ENCODE results near the gene AGAP3. TPM values are rescaled to one million over a fixed set of nuclear protein-coding genes. Genes with fewer than 3 reads are reported as not detected.

The AGAP3 gene
- polyA plus RNA-seq, 1 of the 3 experiments (the other 2 are of a cell fraction): 126 TPM

- no peak overlapping the region for H2AFZ ChIP-seq (ENCODE audit: low read depth)
- H4K20me1 ChIP-seq (ENCODE audit: insufficient read depth): no peaks in the 10 kb centered on the region
- peaks cover 25% of the 10 kb centered on the region for H3F3A ChIP-seq (replicated peaks; ENCODE audit: insufficient read depth)
- no peak overlapping the region for H3K9ac ChIP-seq
- H3K4me2 ChIP-seq: no peak overlapping the region
- no peak for TF ChIP-seq EZH2phosphoT487 (IDR thresholded peaks at IDR 0.05; ENCODE audit: borderline replicate concordance, low read depth)
- ChIA-PET CTCF (interaction anchor here (1.5 to 3.7 kb wide), 2 partner anchors 15 to 25 kb away, joined by 3 to 21 read pairs; partner anchors contain the start of gene ABCB8), POLR2A (no interaction called here)
- no peak overlapping the region for H3K4me3 ChIP-seq (ENCODE audit: low read depth in 2 of 2, low read length in 1 of 2)
- 98% methylated on average over 11 of the region's 20 CpGs for WGBS (ENCODE audit: low lambda C conversion rate)
- H3K9me3 ChIP-seq: no peaks in the 10 kb centered on the region
- no peak overlapping the region for H3K27ac ChIP-seq (ENCODE audit: low read depth in 2 of 2, low read length in 1 of 2)
- H3K27me3 ChIP-seq (ENCODE audit: insufficient read depth): no peaks in the 10 kb centered on the region
- H3K9me2 ChIP-seq: no peaks in the 10 kb centered on the region
- peaks cover 4 to 20% of the 10 kb centered on the region in 2 experiments for H3K36me3 ChIP-seq (replicated peaks in 1 of 2; ENCODE audit: control insufficient read depth in 1 of 2, insufficient read depth in 2 of 2, low read length in 1 of 2)
- no peak for DNase-seq
- H3K79me2 ChIP-seq (ENCODE audit: insufficient read depth): no peaks in the 10 kb centered on the region
- peaks cover 29 to 56% of the 10 kb centered on the region in 2 experiments for H3K4me1 ChIP-seq (ENCODE audit: control insufficient read depth in 1 of 2, insufficient read depth in 2 of 2, low read depth in 1 of 2, low read length in 1 of 2)
These were observed 42.3 kb upstream of the AGAP3 start for GRCh38 chr7:151043959-151044358.

DNA sequence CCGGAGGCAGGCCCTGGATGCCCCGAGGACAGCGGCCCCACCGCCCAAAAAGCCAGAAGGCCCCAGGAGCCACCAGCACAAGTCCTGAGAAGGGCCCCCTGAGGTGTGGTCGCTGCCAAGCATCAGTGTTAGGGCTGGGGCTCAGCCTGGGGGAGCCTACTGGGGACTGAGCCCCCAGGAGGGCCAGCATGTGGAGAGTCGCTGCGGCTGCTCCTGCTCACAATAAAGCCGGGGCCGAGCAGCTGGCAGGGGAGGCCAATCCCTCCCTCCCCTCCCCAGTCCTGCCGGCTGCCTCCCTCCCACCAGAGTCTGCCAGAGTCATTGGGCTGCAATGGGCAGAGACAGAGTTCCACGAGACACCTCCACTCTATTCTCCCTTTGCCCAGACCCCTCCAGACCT, 41.0 kb upstream of the AGAP3 start:
- Histone ChIP-seq H3K4me2 (no peak overlapping the region), H3K4me3 (ENCODE audit: low read depth in 2 of 2, low read length in 1 of 2) (no peak overlapping the region), H3K27me3 (ENCODE audit: insufficient read depth) (no peaks in the 10 kb centered on the region), H3K27ac (ENCODE audit: low read depth in 2 of 2, low read length in 1 of 2) (peak overlapping the region in 1 of 2 experiments; percentile 78; a peak in 1 of 4 replicates), H3K9ac (no peak overlapping the region), H3F3A (replicated peaks; ENCODE audit: insufficient read depth) (peaks cover 14% of the 10 kb centered on the region), H3K9me3 (no peaks in the 10 kb centered on the region), H3K36me3 (replicated peaks in 1 of 2; ENCODE audit: control insufficient read depth in 1 of 2, insufficient read depth in 2 of 2, low read length in 1 of 2) (peaks cover 4 to 20% of the 10 kb centered on the region in 2 experiments), H4K20me1 (ENCODE audit: insufficient read depth) (no peaks in the 10 kb centered on the region), H3K4me1 (ENCODE audit: control insufficient read depth in 1 of 2, insufficient read depth in 2 of 2, low read depth in 1 of 2, low read length in 1 of 2) (peaks cover 16 to 43% of the 10 kb centered on the region in 2 experiments), H2AFZ (ENCODE audit: low read depth) (no peak overlapping the region), H3K79me2 (ENCODE audit: insufficient read depth) (no peaks in the 10 kb centered on the region), H3K9me2 (no peaks in the 10 kb centered on the region)
- TF ChIP-seq CHD2 (IDR thresholded peaks at IDR 0.05; ENCODE audit: low read length, partially characterized antibody) (no peak), MEF2A (IDR thresholded peaks at IDR 0.05; ENCODE audit: borderline replicate concordance, low read depth) (no peak), TAF1 (IDR thresholded peaks at IDR 0.05; ENCODE audit: borderline replicate concordance, low read depth, low read length) (no peak), YY1 (IDR thresholded peaks at IDR 0.05; ENCODE audit: low read depth) (no peak), MXI1 (IDR thresholded peaks at IDR 0.05; ENCODE audit: low read depth, low read length) (no peak), GABPA (IDR thresholded peaks at IDR 0.05; ENCODE audit: low read depth) (no peak), RXRA (IDR thresholded peaks at IDR 0.05; ENCODE audit: borderline replicate concordance, low read depth) (no peak), GATA2 (CRISPR knock-in tag; IDR thresholded peaks at IDR 0.05) (no peak), EP300 (IDR thresholded peaks at IDR 0.05; ENCODE audit: borderline replicate concordance in 1 of 2, low read depth in 1 of 2, low read length in 1 of 2) (no peak), JUND (IDR thresholded peaks at IDR 0.05) (no peak), REST (IDR thresholded peaks at IDR 0.05; ENCODE audit: low read depth, low read length) (no peak), POLR2AphosphoS5 (IDR thresholded peaks at IDR 0.05; ENCODE audit: low read depth, low read length) (no peak)
- TF ChIP-seq, protein P1, sequence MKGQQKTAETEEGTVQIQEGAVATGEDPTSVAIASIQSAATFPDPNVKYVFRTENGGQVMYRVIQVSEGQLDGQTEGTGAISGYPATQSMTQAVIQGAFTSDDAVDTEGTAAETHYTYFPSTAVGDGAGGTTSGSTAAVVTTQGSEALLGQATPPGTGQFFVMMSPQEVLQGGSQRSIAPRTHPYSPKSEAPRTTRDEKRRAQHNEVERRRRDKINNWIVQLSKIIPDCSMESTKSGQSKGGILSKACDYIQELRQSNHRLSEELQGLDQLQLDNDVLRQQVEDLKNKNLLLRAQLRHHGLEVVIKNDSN (IDR thresholded peaks at IDR 0.05; ENCODE audit: borderline replicate concordance, low read depth): no peak
- TF ChIP-seq, protein P2, sequence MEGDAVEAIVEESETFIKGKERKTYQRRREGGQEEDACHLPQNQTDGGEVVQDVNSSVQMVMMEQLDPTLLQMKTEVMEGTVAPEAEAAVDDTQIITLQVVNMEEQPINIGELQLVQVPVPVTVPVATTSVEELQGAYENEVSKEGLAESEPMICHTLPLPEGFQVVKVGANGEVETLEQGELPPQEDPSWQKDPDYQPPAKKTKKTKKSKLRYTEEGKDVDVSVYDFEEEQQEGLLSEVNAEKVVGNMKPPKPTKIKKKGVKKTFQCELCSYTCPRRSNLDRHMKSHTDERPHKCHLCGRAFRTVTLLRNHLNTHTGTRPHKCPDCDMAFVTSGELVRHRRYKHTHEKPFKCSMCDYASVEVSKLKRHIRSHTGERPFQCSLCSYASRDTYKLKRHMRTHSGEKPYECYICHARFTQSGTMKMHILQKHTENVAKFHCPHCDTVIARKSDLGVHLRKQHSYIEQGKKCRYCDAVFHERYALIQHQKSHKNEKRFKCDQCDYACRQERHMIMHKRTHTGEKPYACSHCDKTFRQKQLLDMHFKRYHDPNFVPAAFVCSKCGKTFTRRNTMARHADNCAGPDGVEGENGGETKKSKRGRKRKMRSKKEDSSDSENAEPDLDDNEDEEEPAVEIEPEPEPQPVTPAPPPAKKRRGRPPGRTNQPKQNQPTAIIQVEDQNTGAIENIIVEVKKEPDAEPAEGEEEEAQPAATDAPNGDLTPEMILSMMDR (IDR thresholded peaks at IDR 0.05): no peak
- 84% methylated on average over 7 of the region's 11 CpGs for WGBS (ENCODE audit: low lambda C conversion rate)
- ChIA-PET CTCF (interaction anchor here (1.4 to 3.7 kb wide), 3 partner anchors 16 to 67 kb away, joined by 3 to 21 read pairs (median 3); partner anchors contain the start of gene ABCB8), POLR2A (interaction anchor here (0.7 to 0.9 kb wide), 2 partner anchors 11 to 21 kb away, joined by 3 read pairs; no protein-coding TSS in a partner anchor)
- DNase-seq: no peak

All from SK-N-SH (cell line).